NOMO-1 treated with DMSO at 0.1 percent for 48 hours (cell line): ENCODE data around the gene SCART1.
"Not testable (repeated sequence)": the region's sequence is repeated elsewhere in the genome, so short reads cannot be mapped to it uniquely, and the experiment has no call there.

Source experiments
- DNase-seq: peaks from one replicate; lab custom pipeline; 2025; ENCODE audit not compliant: unreplicated experiment; lab: John Stamatoyannopoulos, UW

SCART1 gene

GRCh38 chr10:133471300-133472109, 17.8 kb downstream of the SCART1 start:
- DNase-seq, result no peak

GRCh38 chr10:133473270-133473669, 19.5 kb downstream of the SCART1 start:
- DNase-seq, result no peak

DNA sequence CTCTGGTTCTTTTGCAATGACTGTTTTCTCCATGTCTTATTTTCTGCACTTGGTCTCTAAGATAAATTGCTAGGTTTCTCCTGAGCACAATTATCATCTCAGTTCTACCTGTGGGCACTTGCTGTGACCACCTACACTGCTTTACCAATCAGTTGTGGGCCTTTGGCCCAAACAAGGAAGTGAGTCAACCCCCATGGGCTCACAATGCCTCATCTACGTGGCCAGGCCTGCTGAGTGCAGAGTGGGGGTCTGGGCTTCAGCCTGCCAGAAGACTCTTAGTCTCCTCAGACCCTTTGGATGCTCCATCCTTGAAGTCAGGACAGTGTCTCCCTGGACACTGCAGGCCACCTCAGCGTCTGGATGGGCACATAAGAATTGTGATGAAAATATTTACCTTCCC, 20.3 kb downstream of the SCART1 start:
- no peak for DNase-seq

- no peak for DNase-seq
Measured at GRCh38 chr10:133474665-133475424, 21.1 kb downstream of the SCART1 start.

- DNase-seq, result no peak
Measured at GRCh38 chr10:133475425-133475734, 21.6 kb downstream of the SCART1 start.

DNA sequence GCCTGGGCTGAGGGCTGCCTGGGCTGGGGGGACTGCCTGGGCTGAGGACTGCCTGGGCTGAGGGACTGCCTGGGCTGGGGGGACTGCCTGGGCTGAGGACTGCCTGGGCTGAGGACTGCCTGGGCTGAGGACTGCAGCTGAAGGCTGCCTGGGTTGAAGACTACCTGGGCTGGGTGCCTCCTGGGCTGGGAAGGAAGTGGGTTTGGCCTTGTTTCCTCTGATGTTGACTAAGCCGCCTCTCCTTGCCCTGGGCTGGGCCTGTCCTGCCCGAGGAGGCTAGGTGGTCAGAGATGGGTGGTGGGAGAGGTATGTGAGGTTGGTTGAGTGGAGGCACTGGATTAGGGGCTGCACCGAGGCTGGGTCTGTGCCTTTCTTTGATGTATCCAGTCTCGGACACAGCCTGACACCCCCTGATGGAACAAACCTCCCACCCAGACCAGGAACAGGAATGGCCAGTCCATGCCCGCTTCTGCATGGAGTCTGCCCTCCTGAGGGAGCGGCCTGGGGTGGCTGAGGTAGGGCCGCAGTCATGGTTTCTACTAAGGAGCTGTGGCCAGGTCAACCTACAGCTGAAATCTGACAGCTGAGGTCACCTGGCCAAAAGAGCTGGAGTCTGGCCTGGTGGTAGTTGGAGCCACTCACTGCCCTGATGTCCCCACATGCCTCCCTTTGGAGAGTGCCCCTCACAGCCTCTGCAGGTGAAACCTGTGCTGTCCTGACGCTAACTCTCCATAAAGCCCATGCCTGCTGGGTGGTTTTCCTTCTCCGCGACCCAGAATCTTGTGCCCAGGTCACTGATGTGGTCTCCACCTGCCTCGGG, 22.3 kb downstream of the SCART1 start:
- no peak for DNase-seq

- no peak for DNase-seq
Measured at GRCh38 chr10:133476641-133476990, 22.9 kb downstream of the SCART1 start.

DNA sequence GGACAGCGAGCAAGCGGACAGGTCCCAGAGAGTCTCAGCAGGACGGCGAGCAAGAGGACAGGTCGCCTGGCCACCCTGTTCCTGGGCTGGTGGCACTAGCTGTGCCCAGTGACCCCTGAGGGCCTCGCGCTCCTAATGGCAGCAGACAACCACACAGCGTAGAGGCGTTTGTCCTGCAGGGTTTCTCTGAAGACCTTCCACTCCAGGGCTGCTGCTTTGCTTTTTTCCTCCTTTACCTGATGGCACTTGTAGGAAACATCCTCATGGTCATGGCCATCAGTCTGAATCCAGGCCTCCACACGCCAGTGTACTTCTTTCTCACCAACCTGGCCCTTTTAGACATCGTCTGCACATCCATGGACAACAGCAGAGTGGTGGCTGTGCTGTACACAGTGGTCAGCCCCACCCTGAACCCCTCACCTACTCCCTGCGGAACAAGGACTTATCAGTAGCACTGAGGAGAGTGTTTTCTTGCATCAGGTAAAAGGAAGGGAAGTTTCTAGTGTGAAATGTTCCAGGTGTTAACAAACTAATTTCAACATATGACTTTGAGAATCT, 27.4 kb downstream of the SCART1 start:
- no peak for DNase-seq

GRCh38 chr10:133481657-133482056, 27.9 kb downstream of the SCART1 start:
- no peak for DNase-seq

- no peak for DNase-seq
Measured at GRCh38 chr10:133484818-133485217, 31.1 kb downstream of the SCART1 start.

- DNase-seq, result no peak
Measured at GRCh38 chr10:133487085-133487484, 33.3 kb downstream of the SCART1 start.

GRCh38 chr10:133488354-133488753, 34.6 kb downstream of the SCART1 start:
- no peak for DNase-seq

GRCh38 chr10:133489816-133490588, 36.3 kb downstream of the SCART1 start:
- DNase-seq, result no peak

DNA sequence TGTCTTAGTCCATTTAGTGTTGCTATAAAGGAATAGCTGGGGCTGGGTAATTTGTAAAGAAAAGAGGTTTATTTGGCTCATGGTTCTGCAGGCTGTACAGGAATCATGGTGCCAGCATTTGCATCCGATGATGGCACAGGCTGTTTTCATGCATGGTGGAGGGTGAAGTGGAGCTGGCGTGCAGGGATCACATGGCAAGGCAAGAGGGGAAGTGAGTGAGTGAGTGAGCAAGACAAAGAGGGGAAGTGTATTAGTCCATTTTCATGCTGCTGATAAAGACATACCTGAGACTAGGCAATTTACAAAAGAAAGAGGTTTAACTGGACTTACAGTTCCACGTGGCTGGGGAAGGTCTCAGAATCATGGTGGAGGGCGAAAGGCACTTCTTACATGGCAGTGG, 39.8 kb downstream of the SCART1 start:
- peak; percentile 22 for DNase-seq

DNA sequence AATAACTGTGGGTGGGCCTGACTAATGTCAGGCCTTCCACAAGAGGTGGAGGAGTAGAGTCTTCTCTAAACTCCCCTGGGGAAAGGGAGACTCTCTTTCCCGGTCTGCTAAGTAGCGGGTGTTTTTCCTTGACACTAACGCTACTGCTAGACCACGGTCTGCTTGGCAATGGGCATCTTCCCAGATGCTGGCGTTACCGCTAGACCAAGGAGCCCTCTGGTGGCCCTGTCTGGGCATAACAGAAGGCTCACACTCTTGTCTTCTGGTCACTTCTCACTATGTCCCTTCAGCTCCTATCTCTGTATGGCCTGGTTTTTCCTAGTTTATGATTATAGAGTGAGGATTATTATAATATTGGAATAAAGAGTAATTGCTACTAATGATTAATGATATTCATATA, 43.6 kb downstream of the SCART1 start:
- not testable (repeated sequence) for DNase-seq

DNA sequence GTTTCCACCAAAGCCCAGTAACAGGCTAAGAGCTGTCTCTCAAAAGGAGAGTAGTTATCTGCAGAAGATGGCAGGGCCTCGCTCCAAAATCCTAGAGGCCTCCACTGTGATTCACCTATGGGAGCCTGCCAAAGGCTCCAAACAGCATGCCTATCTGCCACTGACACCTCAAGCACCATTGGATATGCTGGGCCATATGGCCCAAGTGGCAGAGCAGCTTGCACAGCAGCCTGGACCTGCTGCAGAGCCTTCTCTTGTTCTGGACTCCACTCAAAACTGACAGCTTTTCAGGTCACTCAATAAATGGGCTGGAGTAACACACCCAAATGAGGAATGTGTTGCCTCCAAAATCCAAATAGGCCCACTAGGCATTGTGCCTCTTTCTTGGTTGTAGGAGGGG, 45.4 kb downstream of the SCART1 start:
- DNase-seq, result not testable (repeated sequence)

DNA sequence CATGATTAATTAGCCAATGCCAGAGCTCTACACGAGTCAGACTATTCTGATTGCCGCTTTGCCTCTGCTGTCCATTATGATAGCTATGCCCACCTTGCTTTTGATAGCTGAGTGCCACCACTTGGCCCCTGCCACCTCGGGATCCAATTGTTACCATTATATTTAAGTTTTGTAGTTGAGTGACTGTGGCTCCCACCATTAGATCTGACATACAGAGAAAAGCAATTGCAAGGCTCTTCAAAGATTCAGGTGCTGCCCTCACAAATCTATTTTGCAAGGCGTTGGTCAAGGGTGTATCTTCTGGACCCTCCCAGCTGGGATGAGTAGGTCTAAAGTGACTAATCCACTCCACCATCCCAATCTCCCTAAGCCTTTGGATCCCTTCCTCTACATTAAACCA, 47.2 kb downstream of the SCART1 start:
- not testable (repeated sequence) for DNase-seq

GRCh38 chr10:133509700-133510099, 56.0 kb downstream of the SCART1 start:
- DNase-seq, result no peak

GRCh38 chr10:133511408-133511807, 57.7 kb downstream of the SCART1 start:
- DNase-seq, result no peak

GRCh38 chr10:133511907-133512528, 58.3 kb downstream of the SCART1 start:
- DNase-seq, result no peak
